Measurements from ENCODE around the gene TAF15.

TAF15 gene

DNA sequence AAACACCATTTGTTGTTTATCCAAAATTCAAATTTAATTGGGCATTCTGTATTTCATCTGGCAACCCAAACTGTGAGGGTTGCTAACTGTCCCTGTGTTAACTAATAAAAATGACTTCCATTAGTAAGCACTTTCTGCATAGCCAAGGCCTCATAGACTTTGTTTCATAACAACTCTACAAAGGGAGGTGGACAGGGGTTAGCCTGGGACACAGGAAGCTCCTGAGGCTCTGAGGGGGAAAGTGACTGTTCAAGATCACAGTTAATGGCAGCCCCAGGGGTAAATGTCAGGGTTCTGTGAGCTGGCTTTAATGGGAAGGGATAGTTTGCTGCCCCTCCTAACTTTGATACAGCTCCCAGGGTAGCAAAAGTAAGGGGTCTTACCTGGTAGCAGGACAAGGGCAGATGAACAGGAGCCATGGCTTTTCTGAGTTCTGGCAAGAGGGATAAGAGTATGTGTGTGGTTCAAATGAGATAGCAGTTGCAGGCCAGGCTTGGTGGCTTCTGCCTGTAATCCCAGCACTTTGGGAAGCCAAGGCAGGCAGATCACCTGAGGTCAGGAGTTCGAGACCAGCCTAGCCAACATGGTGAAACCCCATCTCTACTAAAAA lies 57.2 kb downstream of the TAF15 start:
- TF ChIP-seq, protein P1, sequence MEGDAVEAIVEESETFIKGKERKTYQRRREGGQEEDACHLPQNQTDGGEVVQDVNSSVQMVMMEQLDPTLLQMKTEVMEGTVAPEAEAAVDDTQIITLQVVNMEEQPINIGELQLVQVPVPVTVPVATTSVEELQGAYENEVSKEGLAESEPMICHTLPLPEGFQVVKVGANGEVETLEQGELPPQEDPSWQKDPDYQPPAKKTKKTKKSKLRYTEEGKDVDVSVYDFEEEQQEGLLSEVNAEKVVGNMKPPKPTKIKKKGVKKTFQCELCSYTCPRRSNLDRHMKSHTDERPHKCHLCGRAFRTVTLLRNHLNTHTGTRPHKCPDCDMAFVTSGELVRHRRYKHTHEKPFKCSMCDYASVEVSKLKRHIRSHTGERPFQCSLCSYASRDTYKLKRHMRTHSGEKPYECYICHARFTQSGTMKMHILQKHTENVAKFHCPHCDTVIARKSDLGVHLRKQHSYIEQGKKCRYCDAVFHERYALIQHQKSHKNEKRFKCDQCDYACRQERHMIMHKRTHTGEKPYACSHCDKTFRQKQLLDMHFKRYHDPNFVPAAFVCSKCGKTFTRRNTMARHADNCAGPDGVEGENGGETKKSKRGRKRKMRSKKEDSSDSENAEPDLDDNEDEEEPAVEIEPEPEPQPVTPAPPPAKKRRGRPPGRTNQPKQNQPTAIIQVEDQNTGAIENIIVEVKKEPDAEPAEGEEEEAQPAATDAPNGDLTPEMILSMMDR (conservative IDR thresholded peaks at IDR 0.05; ENCODE audit: control insufficient read depth, insufficient read depth, low read depth, low read length), result no peak
- DNase-seq (ENCODE audit: low read depth), result peak; percentile 53
- no peak overlapping the region for H3K4me3 ChIP-seq (ENCODE audit: control insufficient read depth, low read depth, low read length)

DNA sequence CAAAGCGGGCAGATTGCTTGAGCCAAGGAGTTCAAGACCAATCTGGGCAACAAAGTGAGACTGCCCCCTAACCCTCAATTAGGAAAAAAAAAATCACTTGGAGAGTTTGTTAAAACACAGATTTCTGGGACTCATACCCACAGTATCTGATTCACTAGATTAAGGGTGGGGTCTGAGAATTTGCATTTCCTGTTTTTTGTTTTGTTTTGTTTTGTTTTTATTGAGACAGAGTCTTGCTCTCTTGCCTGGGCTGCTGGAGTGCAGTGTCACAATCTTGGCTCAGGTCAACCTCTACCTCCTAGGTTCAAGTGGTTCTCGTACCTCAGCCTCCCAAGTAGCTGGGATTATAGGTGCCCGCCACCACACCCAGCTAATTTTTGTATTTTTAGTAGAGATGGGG lies 58.3 kb downstream of the TAF15 start:
- TF ChIP-seq, protein P1 (conservative IDR thresholded peaks at IDR 0.05; ENCODE audit: control insufficient read depth, insufficient read depth, low read depth, low read length), result no peak
- H3K4me3 ChIP-seq (ENCODE audit: control insufficient read depth, low read depth, low read length), result no peak overlapping the region
- DNase-seq (ENCODE audit: low read depth), result no peak

DNA sequence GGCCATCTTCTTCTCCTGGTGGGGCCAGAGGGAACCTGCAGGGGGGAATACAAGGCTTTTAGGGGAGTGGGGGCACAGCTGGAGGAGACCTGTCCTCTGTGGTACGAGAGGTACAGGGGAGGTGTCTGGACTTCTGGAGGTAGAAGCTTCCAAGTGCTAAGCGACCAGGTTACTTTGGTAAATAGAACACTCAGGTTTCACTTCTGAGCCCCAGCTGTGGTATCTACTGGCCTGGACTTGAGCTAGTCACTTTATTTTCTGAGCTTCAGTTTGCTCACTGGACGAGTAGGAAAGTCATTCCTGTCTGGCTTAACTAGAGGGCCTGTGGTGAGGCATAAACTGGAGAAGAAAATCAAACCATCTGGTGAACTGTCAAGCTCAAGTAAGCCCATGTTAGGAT lies 59.5 kb downstream of the TAF15 start, which contains the start of gene HEATR9:
Gene HEATR9 (minus strand): TSS at position 155 of the 400 bp plus-strand sequence. CDS start 149 bp downstream, at position 6.
- no peak for DNase-seq (ENCODE audit: low read depth)
- TF ChIP-seq, protein P1 (conservative IDR thresholded peaks at IDR 0.05; ENCODE audit: control insufficient read depth, insufficient read depth, low read depth, low read length), result no peak
- no peak within 1 kb of the TSS for H3K4me3 ChIP-seq (ENCODE audit: control insufficient read depth, low read depth, low read length)

DNA sequence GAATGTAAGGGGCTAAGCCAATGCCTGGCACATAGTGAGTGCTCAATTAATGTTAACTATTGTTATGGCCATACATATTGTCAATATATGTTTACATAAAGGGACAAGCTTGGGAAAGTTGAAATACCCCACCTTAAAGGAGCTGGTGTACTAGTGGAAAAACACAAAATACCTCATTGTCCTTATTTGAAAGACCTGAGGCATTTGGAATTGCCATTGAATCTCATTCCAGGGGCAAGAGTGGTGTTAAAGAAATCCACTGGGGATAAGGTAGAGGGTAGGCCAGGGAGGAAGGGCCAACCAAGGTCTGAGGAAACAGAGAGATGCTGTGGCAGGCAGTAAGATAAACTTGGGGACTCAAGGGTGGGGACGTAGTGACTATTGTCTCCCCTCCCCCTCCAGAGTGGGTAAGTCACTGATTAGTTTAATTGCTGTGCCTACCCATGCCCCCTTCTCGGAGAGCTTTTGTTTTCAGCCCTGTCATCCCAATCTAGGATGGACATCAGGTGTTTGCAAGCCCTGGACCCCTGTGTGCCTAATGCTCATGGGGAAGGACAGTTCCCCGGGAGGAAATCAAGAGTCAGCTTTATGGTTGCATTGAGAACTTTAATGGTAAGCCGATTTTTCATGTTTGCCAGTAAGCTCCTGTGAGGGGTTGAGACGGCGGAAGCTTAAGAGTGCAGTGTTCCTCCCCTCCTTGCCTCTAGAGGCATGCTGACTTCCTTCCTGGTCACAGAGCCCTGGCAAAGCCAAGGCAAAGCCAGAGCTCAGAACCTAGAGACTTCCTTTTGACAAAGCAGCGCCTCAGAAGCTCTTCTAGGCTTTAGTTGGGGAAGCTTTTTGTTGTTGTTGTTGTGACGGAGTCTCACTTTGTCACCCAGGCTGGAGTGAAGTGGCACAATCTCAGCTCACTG lies 61.9 kb downstream of the TAF15 start:
- no peak overlapping the region for H3K4me3 ChIP-seq (ENCODE audit: control insufficient read depth, low read depth, low read length)
- TF ChIP-seq, protein P1 (conservative IDR thresholded peaks at IDR 0.05; ENCODE audit: control insufficient read depth, insufficient read depth, low read depth, low read length), result no peak
- DNase-seq (ENCODE audit: low read depth), result no peak

DNA sequence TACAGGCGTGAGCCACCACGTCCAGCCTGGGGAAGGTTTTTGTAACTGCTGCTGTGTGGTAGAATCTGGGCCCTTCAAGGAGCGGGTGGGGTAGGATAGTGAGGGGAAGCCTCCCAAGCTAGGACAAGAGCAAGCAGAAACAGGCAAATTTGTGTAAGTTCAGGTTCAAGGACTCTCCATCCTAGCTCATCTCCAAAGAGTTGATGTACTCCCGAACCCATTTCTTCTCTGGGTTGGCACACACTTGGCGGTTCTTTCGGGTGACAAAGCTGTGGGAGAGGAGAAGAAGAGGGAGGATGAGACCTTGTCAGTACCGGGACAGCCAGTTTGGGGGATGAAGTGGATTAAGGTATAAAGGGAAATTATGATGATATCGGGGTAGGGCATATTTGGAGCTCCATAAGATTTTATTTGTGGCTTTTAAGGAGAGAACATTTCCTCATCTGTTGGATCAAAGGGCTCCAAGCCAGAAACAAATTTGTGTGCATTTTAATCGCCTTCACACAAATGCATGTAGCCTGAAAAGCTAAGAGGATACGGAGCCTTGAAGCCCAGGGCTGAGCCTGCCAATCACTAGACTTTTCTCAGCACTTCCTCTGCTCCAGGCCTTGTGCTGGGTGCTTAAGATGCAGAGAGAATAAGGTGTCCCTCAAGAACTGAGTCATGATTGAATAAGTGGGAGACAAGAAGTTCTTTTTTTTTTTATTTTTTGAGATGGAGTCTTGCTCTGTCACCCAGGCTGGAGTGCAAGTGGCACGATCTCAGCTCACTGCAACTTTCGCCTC lies 63.1 kb downstream of the TAF15 start:
- no peak for DNase-seq (ENCODE audit: low read depth)
- TF ChIP-seq, protein P1 (conservative IDR thresholded peaks at IDR 0.05; ENCODE audit: control insufficient read depth, insufficient read depth, low read depth, low read length), result no peak
- no peak overlapping the region for H3K4me3 ChIP-seq (ENCODE audit: control insufficient read depth, low read depth, low read length)

DNA sequence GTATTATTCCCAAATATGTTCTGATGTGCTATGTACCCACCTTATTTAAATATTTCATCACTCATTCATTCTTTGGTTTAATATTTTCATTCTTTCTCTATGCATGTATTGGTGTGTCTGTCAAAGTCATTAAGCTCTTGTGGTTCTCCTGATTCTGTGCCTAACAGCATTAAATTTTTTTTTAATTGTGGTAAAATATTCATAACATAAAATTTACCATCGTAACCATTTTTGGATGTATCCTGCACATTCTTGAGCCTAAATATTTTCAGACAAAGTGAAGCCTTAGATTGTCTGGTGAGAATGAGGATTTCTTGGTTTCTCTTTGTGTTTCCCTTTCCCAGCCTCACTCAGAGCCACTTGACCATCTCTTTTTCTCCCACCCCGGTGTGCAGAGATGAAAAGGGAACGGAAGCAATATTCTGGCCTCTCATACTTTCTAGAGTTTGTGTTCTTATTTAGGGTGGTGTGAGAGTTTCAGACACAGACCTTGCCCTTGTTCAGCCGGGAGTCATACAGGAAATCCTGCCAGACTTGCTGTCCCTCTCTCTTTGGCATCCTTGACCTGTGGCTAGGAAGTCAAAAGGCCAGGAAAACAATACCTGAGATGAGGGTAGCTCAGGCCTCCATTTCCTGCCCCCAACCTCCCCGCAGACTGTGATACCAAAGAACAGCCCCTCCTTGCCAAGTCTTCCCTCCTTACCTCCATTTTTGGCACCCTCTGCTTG lies 66.0 kb downstream of the TAF15 start:
- H3K4me3 ChIP-seq (ENCODE audit: control insufficient read depth, low read depth, low read length), result no peak overlapping the region
- TF ChIP-seq, protein P1 (conservative IDR thresholded peaks at IDR 0.05; ENCODE audit: control insufficient read depth, insufficient read depth, low read depth, low read length), result no peak
- DNase-seq (ENCODE audit: low read depth), result no peak

Measured in fibroblast of mammary gland (primary cell).